H1 (cell line): ENCODE data around the gene ZC3H14. TPM values are rescaled to one million over a fixed set of nuclear protein-coding genes. Genes with fewer than 3 reads are reported as not detected.
A peak's percentile ranks its signal among the peaks of the same experiment; 100 is the strongest.

Source experiments
- CTCF ChIA-PET: fragments of 300-600 bp; sonication (Branson Sonifier 250); formaldehyde crosslinking; loops from one replicate; lab custom pipeline; 2021; ENCODE audit not compliant: partially characterized antibody; lab: Charles Lee
- POLR2A ChIA-PET: fragments of 300-600 bp; sonication (Branson Sonifier 250); formaldehyde crosslinking; loops from one replicate; lab custom pipeline; 2021; ENCODE audit warnings: inconsistent platforms; ENCODE audit not compliant: partially characterized antibody; lab: Charles Lee
- DNase-seq, 2 experiments: peaks; one replicate each; pipeline versions ENCODE4 v3.0.0 to v3.0.0-alpha.2; 2010 to 2022; ENCODE audit warnings: low spot score in 2 of 2, low read depth in 1 of 2, mixed read lengths in 1 of 2
- FAIRE-seq: peaks from 2 replicates; lab custom pipeline; 2011; peaks lifted over from hg19 to GRCh38; lab: Jason Lieb, UNC
- H2AFZ ChIP-seq: 2 replicates; pipeline ENCODE4 v1.8.1; 2012; ENCODE audit warnings: low read length, inconsistent platforms
- H2AK5ac ChIP-seq: 2 replicates; pipeline ENCODE4 v1.6.1; 2013; ENCODE audit warnings: low read depth, low read length
- H2BK120ac ChIP-seq: replicated peaks from 2 replicates; pipeline ENCODE3; 2013; ENCODE audit warnings: low read depth, low read length, inconsistent platforms
- H2BK12ac ChIP-seq: 2 replicates; pipeline ENCODE4 v1.6.1; 2013; ENCODE audit warnings: low read depth, low read length
- H2BK15ac ChIP-seq: 2 replicates; pipeline ENCODE4 v1.6.1; 2013; ENCODE audit warnings: low read length
- H2BK20ac ChIP-seq: 2 replicates; pipeline ENCODE4 v1.6.1; 2013; ENCODE audit warnings: low read length
- H2BK5ac ChIP-seq: 2 replicates; pipeline ENCODE4 v1.6.1; 2013; ENCODE audit warnings: low read depth, low read length
- H3K14ac ChIP-seq: 2 replicates; pipeline ENCODE4 v1.6.1; 2013; ENCODE audit warnings: inconsistent platforms; ENCODE audit not compliant: insufficient read length
- H3K18ac ChIP-seq: 2 replicates; pipeline ENCODE4 v1.6.1; 2013; ENCODE audit warnings: low read length; ENCODE audit errors: extremely low read depth
- H3K23ac ChIP-seq: 2 replicates; pipeline ENCODE4 v1.6.1; 2013; ENCODE audit warnings: inconsistent platforms; ENCODE audit not compliant: insufficient read length
- H3K23me2 ChIP-seq: 2 replicates; pipeline ENCODE4 v1.6.1; 2013; ENCODE audit warnings: low read depth, low read length
- H3K27ac ChIP-seq: 2 replicates; pipeline ENCODE4 v1.6.1; 2011; ENCODE audit warnings: low read depth, low read length, inconsistent platforms
- H3K27me3 ChIP-seq, 4 experiments: replicated peaks in 1 of 4; 1 replicate in 1 of 4; 2 replicates in 3 of 4; pipeline versions ENCODE4 v1.6.1 to v1.8.1; 2011 to 2013; ENCODE audit warnings: low read length in 3 of 4, mild to moderate bottlenecking in 3 of 4, inconsistent platforms in 2 of 4, mixed read lengths in 2 of 4, moderate library complexity in 1 of 4; ENCODE audit not compliant: control insufficient read depth in 3 of 4, insufficient read depth in 3 of 4; ENCODE audit errors: extremely low read depth in 1 of 4
- H3K36me3 ChIP-seq, 4 experiments: 2 replicates each; pipeline versions ENCODE4 v1.6.1 to v1.8.1; 2011 to 2013; ENCODE audit warnings: mild to moderate bottlenecking in 4 of 4, low read length in 3 of 4, moderate library complexity in 2 of 4, control low read depth in 1 of 4, inconsistent platforms in 1 of 4; ENCODE audit not compliant: insufficient read depth in 4 of 4, control insufficient read depth in 2 of 4
- H3K4ac ChIP-seq: replicated peaks from 2 replicates; pipeline ENCODE3; 2013; ENCODE audit warnings: low read length, low read depth, mixed read lengths, inconsistent platforms; ENCODE audit not compliant: insufficient read length
- H3K4me1 ChIP-seq, 4 experiments: replicated peaks in 1 of 4; 1 replicate in 1 of 4; 2 replicates in 3 of 4; pipeline versions ENCODE4 v1.6.1 to v1.8.1; 2011 to 2013; ENCODE audit warnings: low read length in 3 of 4, inconsistent platforms in 2 of 4, mixed read lengths in 1 of 4; ENCODE audit not compliant: insufficient read depth in 4 of 4, control insufficient read depth in 3 of 4
- H3K4me2 ChIP-seq, 2 experiments: 2 replicates each; pipeline versions ENCODE4 v1.6.1 to v1.8.1; 2011 to 2013; ENCODE audit warnings: low read depth in 2 of 2, low read length in 2 of 2, control low read depth in 1 of 2, inconsistent platforms in 1 of 2, mild to moderate bottlenecking in 1 of 2; ENCODE audit not compliant: insufficient read depth in 1 of 2
- H3K4me3 ChIP-seq, 4 experiments: fragments of 200-600, 300-600 bp in 1 of 4; sonication (generic), shearing (Covaris generic), sonication (Bioruptor Twin) in 1 of 4; 2 replicates each; pipeline versions ENCODE4 v1.5.1 to v1.8.1; 2011 to 2016; ENCODE audit warnings: low read length in 4 of 4, low read depth in 3 of 4, control low read depth in 2 of 4, inconsistent platforms in 2 of 4, mild to moderate bottlenecking in 2 of 4, mixed read lengths in 1 of 4, moderate library complexity in 1 of 4; ENCODE audit not compliant: insufficient read depth in 2 of 4; ENCODE audit errors: extremely low read depth in 1 of 4
- H3K56ac ChIP-seq: replicated peaks from 2 replicates; pipeline ENCODE3; 2013; ENCODE audit warnings: low read depth, mild to moderate bottlenecking, mixed read lengths, low read length, inconsistent platforms; ENCODE audit not compliant: insufficient read length
- H3K79me1 ChIP-seq: 2 replicates; pipeline ENCODE4 v1.6.1; 2013; ENCODE audit warnings: low read depth, low read length, control low read depth
- H3K79me2 ChIP-seq, 2 experiments: 2 replicates each; pipeline versions ENCODE4 v1.6.1 to v1.8.1; 2012 to 2013; ENCODE audit warnings: low read length in 2 of 2, mild to moderate bottlenecking in 2 of 2, inconsistent platforms in 1 of 2; ENCODE audit not compliant: insufficient read depth in 2 of 2, control insufficient read depth in 1 of 2
- H3K9ac ChIP-seq, 4 experiments: replicated peaks in 1 of 4; 1 replicate in 1 of 4; 2 replicates in 3 of 4; pipeline versions ENCODE4 v1.6.1 to v1.8.1; 2011 to 2013; ENCODE audit warnings: low read depth in 3 of 4, low read length in 3 of 4, control low read depth in 2 of 4, mild to moderate bottlenecking in 2 of 4, moderate library complexity in 2 of 4, inconsistent platforms in 1 of 4; ENCODE audit errors: extremely low read depth in 1 of 4
- H3K9me3 ChIP-seq, 2 experiments: 2 replicates each; pipeline versions ENCODE4 v1.6.1 to v1.8.1; 2012 to 2013; ENCODE audit warnings: mild to moderate bottlenecking in 2 of 2, moderate library complexity in 2 of 2, control low read depth in 1 of 2, inconsistent platforms in 1 of 2, low read depth in 1 of 2, low read length in 1 of 2, mixed read lengths in 1 of 2; ENCODE audit not compliant: insufficient read depth in 2 of 2
- H4K20me1 ChIP-seq, 2 experiments: replicated peaks in 1 of 2; 2 replicates each; pipeline versions ENCODE3 to v1.8.1; 2011 to 2013; ENCODE audit warnings: inconsistent platforms in 2 of 2, low read length in 2 of 2, mild to moderate bottlenecking in 1 of 2; ENCODE audit not compliant: insufficient read depth in 2 of 2, control insufficient read depth in 1 of 2
- H4K5ac ChIP-seq: 2 replicates; pipeline ENCODE4 v1.6.1; 2013; ENCODE audit warnings: low read length, low read depth, mixed read lengths, inconsistent platforms; ENCODE audit not compliant: insufficient read length
- H4K8ac ChIP-seq: 2 replicates; pipeline ENCODE4 v1.8.0; 2013; ENCODE audit warnings: mild to moderate bottlenecking, moderate library complexity, low read length, inconsistent platforms; ENCODE audit not compliant: insufficient read depth; ENCODE audit errors: extremely low read depth
- H4K91ac ChIP-seq: replicated peaks from 2 replicates; pipeline ENCODE3; 2013; ENCODE audit warnings: low read length, mixed read lengths, inconsistent platforms; ENCODE audit not compliant: insufficient read length
- BACH1 ChIP-seq: IDR thresholded peaks from 2 replicates; pipeline ENCODE4 v1.6.1; 2012; ENCODE audit warnings: low read length, improper control_type of control experiment
- CHD2 ChIP-seq: IDR thresholded peaks from 2 replicates; pipeline ENCODE4 v1.6.1; 2012; ENCODE audit warnings: low read length, improper control_type of control experiment
- KDM1A ChIP-seq: fragments of 200-600, 300-600 bp; sonication (generic); IDR thresholded peaks from 2 replicates; pipeline ENCODE4 v1.7.1; 2016; ENCODE audit warnings: mild to moderate bottlenecking, low read length, borderline replicate concordance
- POLR2AphosphoS5 ChIP-seq: IDR thresholded peaks from 2 replicates; pipeline ENCODE4 v1.6.1; 2011; ENCODE audit warnings: low read depth, low read length
- SP4 ChIP-seq: IDR thresholded peaks from 2 replicates; pipeline ENCODE4 v1.6.1; 2012; ENCODE audit warnings: low read length, inconsistent platforms
- SRF ChIP-seq: IDR thresholded peaks from 2 replicates; pipeline ENCODE4 v1.6.1; 2011; ENCODE audit warnings: mild to moderate bottlenecking, low read depth, low read length, moderate library complexity
- polyA plus RNA-seq, 7 experiments: library from polyadenylated mRNA; depleted of rRNA in 3 of 7; stranded (reverse) in 5 of 7; unstranded in 2 of 7; fragments of >200 nt in 5 of 7; fragments of 200-250 nt in 2 of 7; gene quantifications; 1 replicate in 5 of 7; 2 replicates in 1 of 7; 4 replicates in 1 of 7; pipeline versions ENCODE4 v1.2.1 to v1.2.3, GENCODE V29; 2011 to 2013; ENCODE audit warnings: missing spikeins in 2 of 7, mixed read lengths in 2 of 7
- total RNA-seq: library from RNA; stranded (reverse); fragmentation: NEBNext Ultra II Directional; extraction: Animal tissue kit (Norgen Biotek cat#: 25700); gene quantifications from 2 replicates; pipeline ENCODE4 v1.2.1, GENCODE V29; 2021

Gene ZC3H14
- total and polyA plus RNA-seq, 2 of the 8 experiments (the other 6 are each of a cell fraction or from before 2014, with no cell fraction given): 86.0 to 99.1 TPM

DNA sequence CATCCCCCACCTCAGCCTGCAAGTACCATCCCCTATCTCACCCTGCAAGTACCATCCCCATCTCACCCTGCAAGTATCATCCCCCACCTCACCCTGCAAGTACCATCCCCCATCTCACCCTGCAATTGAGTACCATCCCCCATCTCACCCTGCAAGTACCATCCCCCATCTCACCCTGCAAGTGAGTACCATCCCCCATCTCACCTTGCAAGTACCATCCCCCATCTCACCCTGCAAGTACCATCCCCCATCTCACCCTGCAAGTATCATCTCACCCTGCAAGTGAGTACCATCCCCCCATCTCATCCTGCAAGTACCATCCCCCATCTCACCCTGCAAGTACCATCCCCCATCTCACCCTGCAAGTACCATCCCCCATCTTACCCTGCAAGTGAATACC is 45.0 kb downstream of the ZC3H14 start:
- H3K14ac ChIP-seq: no peak overlapping the region
- no peak overlapping the region for H2BK12ac ChIP-seq
- peaks cover 0 to 3% of the 10 kb centered on the region in 2 experiments; a peak in 1 of 4 replicates for H3K9me3 ChIP-seq
- no peak overlapping the region for H2BK15ac ChIP-seq
- no peak overlapping the region for H4K91ac ChIP-seq
- no peak overlapping the region for H2BK20ac ChIP-seq
- H3K36me3 ChIP-seq: peaks cover 30 to 91% (median 75%) of the 10 kb centered on the region in 4 experiments
- H2BK5ac ChIP-seq: no peak overlapping the region
- FAIRE-seq (no peak), DNase-seq (no peak)
- H4K5ac ChIP-seq: no peak overlapping the region
- peaks cover 0 to 4% (median 1%) of the 10 kb centered on the region in 4 experiments; a peak in 2 of 7 replicates for H3K4me1 ChIP-seq
- no peak overlapping the region for H3K27ac ChIP-seq
- no peaks in the 10 kb centered on the region for H3K79me1 ChIP-seq
- no peak overlapping the region for H3K23ac ChIP-seq
- no peak overlapping the region for H3K56ac ChIP-seq
- H3K9ac ChIP-seq: no peak overlapping the region
- no peak overlapping the region for H2AFZ ChIP-seq
- CTCF ChIA-PET: no interaction called here
- no peak overlapping the region for H3K4ac ChIP-seq
- H2BK120ac ChIP-seq: no peak overlapping the region
- H2AK5ac ChIP-seq: no peak overlapping the region
- H4K20me1 ChIP-seq: peaks cover 0 to 6% of the 10 kb centered on the region in 2 experiments
- TF ChIP-seq BACH1 (no peak), SRF (no peak), POLR2AphosphoS5 (0 out of 2 replicates have a peak, but pooled peaks have one; percentile 6), SP4 (no peak), KDM1A (peak; percentile 91), CHD2 (no peak)
- no peak overlapping the region for H3K4me3 ChIP-seq
- POLR2A ChIA-PET: no interaction called here
- no peak overlapping the region for H3K4me2 ChIP-seq
- H3K79me2 ChIP-seq: no peaks in the 10 kb centered on the region
- H3K27me3 ChIP-seq: no peaks in the 10 kb centered on the region
- no peak overlapping the region for H3K18ac ChIP-seq
- no peaks in the 10 kb centered on the region; the same call in 1 of the 2 replicates for H3K23me2 ChIP-seq
- no peak overlapping the region for H4K8ac ChIP-seq
